GM23338 (cell line): ENCODE measurements around the gene PRKCH.

ENCODE experiments used
- EZH2 ChIP-seq: fragments of 200-600 bp; sonication (generic); IDR thresholded peaks from one replicate; pipeline ENCODE4 v1.8.0; 2017; ENCODE audit warnings: antibody characterized with exemption, mild to moderate bottlenecking, low read depth; ENCODE audit not compliant: unreplicated experiment
- EZH2phosphoT487 ChIP-seq: fragments of 200-600 bp; sonication (generic); IDR thresholded peaks from one replicate; pipeline ENCODE4 v1.8.1; 2018; ENCODE audit warnings: antibody characterized with exemption; ENCODE audit not compliant: unreplicated experiment
- POLR2AphosphoS5 ChIP-seq: IDR thresholded peaks from 2 replicates; pipeline ENCODE4 v1.6.1; 2016; ENCODE audit warnings: antibody characterized with exemption, low read depth
- TF ChIP-seq, protein P1 (sequence below), 2 experiments: fragments of 200-600 bp in 1 of 2; sonication (generic) in 1 of 2; conservative IDR thresholded peaks; 2 replicates each; pipeline versions ENCODE4 v1.5.1 to v1.6.1; 2016 to 2017; ENCODE audit warnings: antibody characterized with exemption in 2 of 2, low read depth in 2 of 2, mild to moderate bottlenecking in 2 of 2, moderate library complexity in 1 of 2

DNA sequence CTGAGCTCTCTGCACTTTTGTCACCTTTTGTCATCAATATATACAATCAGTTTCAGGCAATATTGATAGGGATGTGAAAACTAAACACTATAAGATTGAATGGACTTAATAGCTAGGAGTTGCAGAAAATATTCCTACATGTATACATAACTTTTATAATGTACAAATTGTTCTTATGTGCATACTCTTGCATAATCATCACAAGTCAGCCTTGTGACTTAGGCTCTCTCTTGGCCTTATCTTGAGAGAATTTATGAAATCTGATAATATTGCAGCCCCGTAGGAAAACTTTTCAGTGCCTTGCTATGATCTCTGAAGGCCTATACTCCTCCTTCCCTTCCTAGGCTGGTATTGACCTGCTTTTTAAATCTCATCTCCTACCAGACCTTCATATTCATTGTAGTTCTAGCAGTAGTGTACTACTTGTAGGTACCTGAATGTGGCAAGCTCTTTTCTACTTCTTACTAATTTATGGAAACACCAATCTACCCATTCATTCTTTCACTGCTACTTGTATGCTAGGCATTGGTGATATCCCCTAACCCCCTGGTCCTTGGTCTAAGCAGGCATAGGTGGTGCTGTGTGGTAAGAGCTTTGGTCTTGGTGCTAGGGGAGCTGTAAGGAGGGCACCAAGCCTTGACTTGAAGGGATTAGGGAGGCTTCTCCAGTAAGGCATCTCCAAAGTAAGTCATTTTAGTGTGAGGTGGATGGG lies 100.0 kb downstream of the PRKCH start:
- TF ChIP-seq, protein P1, sequence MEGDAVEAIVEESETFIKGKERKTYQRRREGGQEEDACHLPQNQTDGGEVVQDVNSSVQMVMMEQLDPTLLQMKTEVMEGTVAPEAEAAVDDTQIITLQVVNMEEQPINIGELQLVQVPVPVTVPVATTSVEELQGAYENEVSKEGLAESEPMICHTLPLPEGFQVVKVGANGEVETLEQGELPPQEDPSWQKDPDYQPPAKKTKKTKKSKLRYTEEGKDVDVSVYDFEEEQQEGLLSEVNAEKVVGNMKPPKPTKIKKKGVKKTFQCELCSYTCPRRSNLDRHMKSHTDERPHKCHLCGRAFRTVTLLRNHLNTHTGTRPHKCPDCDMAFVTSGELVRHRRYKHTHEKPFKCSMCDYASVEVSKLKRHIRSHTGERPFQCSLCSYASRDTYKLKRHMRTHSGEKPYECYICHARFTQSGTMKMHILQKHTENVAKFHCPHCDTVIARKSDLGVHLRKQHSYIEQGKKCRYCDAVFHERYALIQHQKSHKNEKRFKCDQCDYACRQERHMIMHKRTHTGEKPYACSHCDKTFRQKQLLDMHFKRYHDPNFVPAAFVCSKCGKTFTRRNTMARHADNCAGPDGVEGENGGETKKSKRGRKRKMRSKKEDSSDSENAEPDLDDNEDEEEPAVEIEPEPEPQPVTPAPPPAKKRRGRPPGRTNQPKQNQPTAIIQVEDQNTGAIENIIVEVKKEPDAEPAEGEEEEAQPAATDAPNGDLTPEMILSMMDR (conservative IDR thresholded peaks at IDR 0.05; ENCODE audit: low read depth in 2 of 2): no peak
- TF ChIP-seq POLR2AphosphoS5 (no peak), EZH2 (no peak), EZH2phosphoT487 (no peak)
